HG03196 (cell line): Measurements from ENCODE around the gene PCDHGA5.
A peak's percentile ranks its signal among the peaks of the same experiment; 100 is the strongest.
"Not testable (repeated sequence)": the region's sequence is repeated elsewhere in the genome, so short reads cannot be mapped to it uniquely, and the experiment has no call there.

ENCODE experiments used
- ATAC-seq: cut with Tn5 transposase; IDR thresholded peaks from one replicate; pipeline ENCODE4 v1.9.1; 2021; ENCODE audit not compliant: unreplicated experiment

PCDHGA5 gene

DNA sequence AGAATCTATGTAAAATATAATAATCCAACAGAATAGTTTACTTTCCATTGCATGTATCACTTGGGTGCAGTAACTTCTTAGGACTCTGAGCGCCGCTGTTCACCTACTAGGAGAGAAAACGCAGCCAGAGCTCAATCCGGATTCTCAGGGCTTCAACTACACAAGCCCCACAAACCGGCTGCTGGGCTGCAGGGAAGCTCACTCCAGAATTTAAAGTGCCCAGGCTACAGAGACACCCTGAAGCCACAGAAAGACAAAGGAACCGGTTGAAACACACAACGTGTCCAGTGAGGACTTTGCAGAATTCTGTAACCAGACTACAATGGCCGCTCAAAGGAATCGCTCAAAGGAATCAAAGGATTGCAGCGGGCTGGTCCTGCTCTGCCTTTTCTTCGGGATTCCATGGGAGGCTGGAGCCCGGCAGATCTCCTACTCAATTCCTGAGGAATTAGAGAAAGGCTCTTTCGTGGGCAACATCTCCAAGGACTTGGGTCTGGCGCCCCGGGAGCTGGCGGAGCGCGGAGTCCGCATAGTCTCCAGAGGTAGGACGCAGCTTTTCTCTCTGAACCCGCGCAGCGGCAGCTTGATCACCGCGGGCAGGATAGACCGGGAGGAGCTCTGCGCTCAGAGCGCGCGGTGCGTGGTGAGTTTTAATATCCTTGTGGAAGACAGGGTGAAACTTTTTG is 49.0 kb downstream of the PCDHGA5 start, which contains the start of gene PCDHGA10:
PCDHGA10 (plus strand) TSS at position 134 of the 686 bp plus-strand sequence; CDS start at position 323, 189 bp downstream.
- ATAC-seq: peak; percentile 63

DNA sequence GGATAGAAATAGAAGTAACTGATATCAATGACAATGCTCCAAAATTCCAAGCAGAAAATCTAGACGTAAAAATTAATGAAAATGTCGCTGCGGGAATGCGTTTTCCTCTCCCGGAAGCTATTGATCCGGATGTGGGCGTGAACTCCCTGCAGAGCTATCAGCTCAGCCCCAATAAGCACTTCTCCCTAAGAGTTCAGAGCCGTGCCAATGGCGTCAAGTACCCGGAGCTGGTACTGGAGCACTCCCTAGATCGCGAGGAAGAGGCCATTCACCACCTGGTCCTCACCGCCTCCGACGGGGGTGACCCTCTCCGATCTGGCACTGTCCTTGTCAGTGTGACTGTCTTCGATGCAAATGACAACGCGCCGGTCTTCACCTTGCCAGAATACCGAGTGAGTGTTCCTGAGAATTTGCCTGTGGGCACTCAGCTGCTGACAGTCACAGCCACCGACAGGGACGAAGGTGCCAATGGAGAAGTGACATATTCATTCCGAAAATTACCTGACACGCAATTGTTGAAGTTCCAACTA is 49.6 kb downstream of the PCDHGA5 start:
- no peak for ATAC-seq

DNA sequence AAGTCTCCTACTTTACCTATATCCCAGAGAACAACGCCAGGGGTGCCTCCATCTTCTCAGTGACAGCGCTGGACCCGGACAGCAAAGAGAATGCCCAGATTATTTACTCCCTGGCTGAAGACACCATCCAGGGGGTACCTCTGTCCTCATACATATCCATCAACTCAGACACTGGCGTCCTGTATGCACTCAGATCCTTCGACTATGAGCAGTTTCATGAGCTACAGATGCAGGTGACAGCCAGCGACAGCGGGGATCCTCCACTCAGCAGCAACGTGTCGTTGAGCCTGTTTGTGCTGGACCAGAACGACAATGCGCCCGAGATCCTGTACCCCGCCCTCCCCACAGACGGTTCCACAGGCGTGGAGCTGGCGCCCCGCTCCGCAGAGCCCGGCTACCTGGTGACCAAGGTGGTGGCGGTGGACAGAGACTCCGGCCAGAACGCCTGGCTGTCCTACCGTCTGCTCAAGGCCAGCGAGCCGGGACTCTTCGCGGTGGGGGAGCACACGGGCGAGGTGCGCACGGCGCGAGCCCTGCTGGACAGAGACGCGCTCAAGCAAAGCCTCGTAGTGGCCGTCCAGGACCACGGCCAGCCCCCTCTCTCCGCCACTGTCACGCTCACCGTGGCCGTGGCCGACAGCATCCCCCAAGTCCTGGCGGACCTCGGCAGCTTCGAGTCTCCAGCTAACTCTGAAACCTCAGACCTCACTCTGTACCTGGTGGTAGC is 50.7 kb downstream of the PCDHGA5 start:
- not testable (repeated sequence) for ATAC-seq

DNA sequence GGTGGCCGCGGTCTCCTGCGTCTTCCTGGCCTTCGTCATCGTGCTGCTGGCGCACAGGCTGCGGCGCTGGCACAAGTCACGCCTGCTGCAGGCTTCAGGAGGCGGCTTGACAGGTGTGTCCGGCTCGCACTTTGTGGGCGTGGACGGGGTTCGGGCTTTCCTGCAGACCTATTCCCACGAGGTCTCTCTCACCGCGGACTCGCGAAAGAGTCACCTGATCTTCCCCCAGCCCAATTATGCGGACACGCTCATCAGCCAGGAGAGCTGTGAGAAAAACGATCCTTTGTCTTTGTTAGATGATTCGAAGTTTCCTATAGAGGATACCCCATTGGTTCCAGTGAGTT is 51.3 kb downstream of the PCDHGA5 start:
- not testable (repeated sequence) for ATAC-seq
